ENCODE results near the gene IL23R.

The IL23R gene

DNA sequence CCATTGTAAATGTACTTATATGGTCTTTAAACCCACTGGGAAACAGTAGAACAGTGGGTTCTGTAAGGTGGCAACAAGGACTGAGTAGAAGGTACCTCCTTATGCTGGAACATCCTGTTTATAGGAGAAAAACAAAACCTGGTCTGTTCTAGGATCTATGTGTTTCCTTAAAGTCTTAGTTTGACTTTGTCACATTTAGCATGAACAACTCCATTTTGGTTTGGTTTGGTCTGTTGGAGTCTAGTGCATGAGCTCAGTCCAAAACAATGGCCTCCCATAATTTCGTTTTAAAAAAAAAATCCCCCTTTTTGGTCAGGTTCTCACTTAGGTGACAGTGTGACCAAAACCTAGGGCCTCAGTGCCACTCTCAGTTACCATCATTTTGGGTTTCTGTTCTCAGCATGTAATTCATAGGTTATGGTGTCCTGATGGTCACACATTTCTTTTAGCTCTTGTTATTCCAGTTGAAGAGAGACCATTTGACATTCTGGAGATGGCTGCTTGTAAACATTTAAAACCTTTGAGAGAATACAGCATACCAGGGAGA, 75.0 kb downstream of the IL23R start:
- no peak for DNase-seq (ENCODE audit: low spot score)

DNA sequence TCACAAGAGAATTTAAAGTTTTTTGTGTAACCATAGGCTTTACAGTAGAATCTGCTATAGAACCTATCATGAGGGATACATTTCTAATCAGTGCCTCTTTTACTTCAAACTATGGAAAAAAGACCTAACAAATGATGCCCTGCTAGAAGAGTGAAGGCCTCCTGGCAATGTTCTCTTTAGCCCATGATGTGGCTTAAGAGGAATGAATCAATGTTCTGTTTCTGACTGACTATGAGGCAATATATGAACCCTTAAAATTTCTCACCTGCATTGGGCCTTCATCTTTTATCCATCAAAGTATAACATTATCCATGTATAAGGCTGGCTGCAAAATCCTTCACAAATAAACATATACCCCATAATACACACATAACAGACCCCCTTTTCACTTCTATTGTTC, 75.8 kb downstream of the IL23R start:
- no peak for DNase-seq (ENCODE audit: low spot score)

DNA sequence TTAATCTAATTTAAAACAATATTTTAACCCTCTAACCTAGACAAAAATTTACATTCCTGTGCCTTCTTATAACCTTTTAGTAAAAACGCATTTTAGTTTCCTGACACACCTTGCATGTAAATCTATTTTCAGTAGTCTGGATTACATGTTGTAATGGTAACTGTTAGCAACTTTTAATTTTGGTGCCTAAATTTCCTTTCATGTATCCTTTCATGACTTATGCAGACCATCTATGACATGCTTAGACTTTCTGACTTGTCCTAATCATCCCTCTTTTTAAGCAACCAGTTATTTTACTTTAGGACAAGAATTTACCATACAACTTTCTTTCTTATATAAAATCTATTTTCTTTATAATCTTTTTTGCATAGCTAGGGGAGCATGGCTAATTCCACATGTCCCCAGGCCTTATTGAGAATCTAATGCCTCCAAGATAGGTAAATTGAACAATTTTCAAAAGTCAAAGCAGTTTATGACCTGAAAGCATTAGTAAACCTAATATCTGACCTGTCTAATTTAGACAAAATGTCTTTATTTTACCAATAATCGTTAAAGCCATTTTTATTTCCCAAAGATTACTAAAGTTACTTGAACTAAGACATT, 83.9 kb downstream of the IL23R start:
- DNase-seq (ENCODE audit: low spot score): no peak

GRCh38 chr1:67256291-67257172, 90.3 kb downstream of the IL23R start:
- no peak for DNase-seq (ENCODE audit: low spot score)

DNA sequence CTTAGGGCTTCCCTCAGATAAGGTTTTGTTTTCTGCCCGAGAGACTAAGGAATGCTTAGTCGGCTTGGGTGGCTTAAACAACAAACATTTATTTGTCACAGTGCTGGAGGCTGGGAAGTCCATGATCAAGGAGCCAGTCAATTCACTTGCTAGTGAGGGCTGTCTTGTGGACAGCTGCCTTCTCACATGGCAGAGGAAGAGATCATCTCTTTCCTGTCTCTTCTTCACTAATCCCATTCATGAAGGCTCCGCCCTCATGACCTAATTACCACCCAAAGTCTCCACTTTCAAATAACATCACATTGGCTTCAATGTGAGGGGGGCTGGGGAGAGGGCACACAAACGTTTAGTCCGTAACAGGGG, 90.9 kb downstream of the IL23R start:
- DNase-seq (ENCODE audit: low spot score): no peak

DNA sequence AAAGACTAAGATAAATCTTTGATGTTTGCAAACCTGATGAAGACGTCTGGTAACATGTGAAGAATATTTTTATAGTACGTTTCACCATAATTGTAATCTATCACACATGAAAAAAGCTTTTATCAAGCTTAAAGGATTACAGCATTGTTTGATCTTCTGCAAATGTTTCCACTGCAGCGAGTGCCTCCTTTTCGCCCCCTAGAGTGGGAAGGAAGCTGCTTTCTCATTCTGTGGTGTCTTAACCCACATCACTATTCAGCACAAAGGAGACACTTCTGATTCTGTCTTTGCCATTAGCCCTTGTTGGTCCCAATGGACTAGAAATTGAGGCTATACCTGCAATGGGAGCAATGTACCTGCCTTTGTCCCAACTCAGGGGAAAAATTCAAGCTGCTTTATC, 95.4 kb downstream of the IL23R start:
- DNase-seq (ENCODE audit: low spot score): no peak

DNA sequence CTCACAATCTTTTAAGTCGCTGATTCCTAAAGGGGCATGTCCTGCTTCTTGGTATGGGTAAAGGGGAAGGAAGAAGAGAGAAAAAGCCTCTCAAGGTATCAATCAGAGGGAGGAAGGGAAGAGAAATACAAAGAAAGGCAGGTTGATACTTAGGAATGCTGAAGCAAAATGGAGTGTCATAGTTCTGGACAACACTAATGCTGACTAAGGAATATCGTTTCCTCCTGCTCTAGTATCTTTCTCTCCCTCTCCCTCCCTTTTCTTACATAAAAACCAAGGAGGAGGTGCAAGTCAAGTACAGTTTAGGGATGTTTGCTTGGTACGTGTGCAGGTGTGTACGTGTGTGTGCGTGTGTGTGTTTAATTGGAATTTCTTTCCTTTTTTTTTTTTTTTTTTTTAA, 96.5 kb downstream of the IL23R start:
- no peak for DNase-seq (ENCODE audit: low spot score)

- DNase-seq (ENCODE audit: low spot score): peak; percentile 10
Observed at GRCh38 chr1:67264152-67264551, 97.9 kb downstream of the IL23R start.

GRCh38 chr1:67264899-67265298, 98.6 kb downstream of the IL23R start:
- DNase-seq (ENCODE audit: low spot score): no peak

- no peak for DNase-seq (ENCODE audit: low spot score)
Observed at GRCh38 chr1:67269061-67269460, 102.8 kb downstream of the IL23R start.

DNA sequence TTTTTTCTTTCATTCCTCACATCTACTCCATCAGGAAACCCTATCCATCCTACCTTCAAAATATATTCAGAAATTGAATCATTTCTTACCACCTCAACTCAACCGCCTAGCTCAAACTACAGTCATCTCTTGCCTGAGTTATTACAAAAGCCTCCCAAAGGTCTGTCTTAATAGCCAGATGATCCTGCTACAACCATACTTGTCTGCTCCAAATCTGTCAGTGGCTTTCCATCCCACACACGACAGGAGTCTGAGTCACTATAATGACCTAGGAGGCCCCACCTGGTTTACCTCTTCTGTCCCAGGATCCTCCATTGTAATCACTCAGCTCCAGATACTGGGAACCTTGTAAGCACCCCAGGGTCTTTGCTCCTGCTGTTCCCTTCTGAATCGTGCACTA, 104.3 kb downstream of the IL23R start:
- DNase-seq (ENCODE audit: low spot score): no peak

GRCh38 chr1:67273591-67273990, 107.3 kb downstream of the IL23R start:
- DNase-seq (ENCODE audit: low spot score): no peak

DNA sequence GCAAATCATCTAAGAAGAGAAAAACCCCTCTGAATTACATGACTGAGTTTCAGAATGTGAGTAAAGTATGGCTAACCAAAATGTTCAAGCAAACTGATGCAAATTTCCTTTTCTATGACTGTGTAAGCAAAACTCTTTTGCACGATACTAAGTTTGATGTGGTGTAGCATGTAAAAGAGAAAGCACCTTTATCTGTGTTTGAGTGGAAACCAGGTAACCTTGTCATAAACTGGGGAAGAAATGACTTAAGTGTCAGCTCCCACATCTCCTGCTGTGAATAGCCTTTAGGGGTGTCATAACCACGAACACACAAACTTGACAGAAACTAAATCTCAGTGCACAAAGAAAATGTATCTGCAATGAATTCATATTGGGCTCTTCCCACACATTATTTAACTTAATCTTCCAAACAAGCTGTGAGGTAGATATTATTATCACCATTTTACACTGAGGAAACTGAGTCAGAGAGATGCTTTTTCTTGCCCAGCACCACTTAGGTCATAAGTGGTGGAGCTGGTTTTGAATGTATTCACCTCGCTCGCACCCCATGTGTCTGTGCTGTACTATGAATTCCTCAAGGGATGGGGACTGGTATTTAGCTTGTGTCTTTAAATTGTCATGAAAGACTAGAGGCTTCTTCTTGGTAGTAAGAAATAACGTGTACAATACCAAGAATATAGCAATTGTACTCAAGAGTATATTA, 108.5 kb downstream of the IL23R start:
- no peak for DNase-seq (ENCODE audit: low spot score)

DNA sequence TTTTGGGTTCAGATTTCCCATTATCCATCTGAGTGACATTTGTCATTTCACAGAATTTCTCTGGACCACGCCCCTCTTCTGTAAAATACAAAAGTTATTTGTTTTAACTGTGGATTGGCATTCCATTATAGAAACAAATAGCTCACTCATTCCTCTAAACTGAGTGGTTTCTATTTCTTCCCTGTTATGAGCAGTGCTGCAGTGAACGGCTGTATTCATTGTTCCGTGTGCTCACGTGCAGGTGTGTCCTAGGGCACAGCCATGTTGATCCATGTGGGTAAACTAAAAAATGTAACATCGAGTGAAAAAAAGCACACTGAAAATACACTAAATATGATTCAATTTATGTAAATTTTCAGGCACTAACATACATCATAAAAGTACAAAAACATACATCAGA, 114.4 kb downstream of the IL23R start:
- no peak for DNase-seq (ENCODE audit: low spot score)

GRCh38 chr1:67281244-67281643, 115.0 kb downstream of the IL23R start:
- DNase-seq (ENCODE audit: low spot score): no peak

GRCh38 chr1:67285780-67286488, 119.7 kb downstream of the IL23R start:
- no peak for DNase-seq (ENCODE audit: low spot score)

DNA sequence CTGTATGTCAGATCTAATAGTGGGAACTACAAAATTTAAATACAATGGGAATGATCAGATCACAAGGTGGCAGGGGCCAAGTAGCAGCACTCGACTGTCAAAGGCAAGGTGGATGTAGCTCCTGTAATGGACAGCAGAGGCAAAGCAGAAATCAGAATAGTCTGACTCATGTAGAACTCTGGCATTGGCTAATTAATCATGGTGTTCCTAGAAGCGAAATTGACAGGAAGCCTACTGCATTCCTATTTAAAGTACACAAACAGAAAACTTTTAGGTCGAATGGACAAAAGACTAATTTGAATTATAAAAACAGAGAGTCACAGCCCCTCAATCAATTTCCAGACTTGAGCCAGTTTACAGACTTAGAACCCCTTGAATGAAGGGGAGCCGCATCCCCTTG, 124.0 kb downstream of the IL23R start:
- DNase-seq (ENCODE audit: low spot score): no peak

- no peak for DNase-seq (ENCODE audit: low spot score)
Observed at GRCh38 chr1:67294836-67295617, 128.8 kb downstream of the IL23R start.

GRCh38 chr1:67298762-67299161, 132.5 kb downstream of the IL23R start:
- no peak for DNase-seq (ENCODE audit: low spot score)

- no peak for DNase-seq (ENCODE audit: low spot score)
Observed at GRCh38 chr1:67299296-67299695, 133.0 kb downstream of the IL23R start.

- no peak for DNase-seq (ENCODE audit: low spot score)
Observed at GRCh38 chr1:67300561-67300960, 134.3 kb downstream of the IL23R start.

All from SK-N-DZ (cell line).